ENCODE measurements around the gene RAG1. TPM values are rescaled to one million over a fixed set of nuclear protein-coding genes. Genes with fewer than 3 reads are reported as not detected.

RAG1 gene
- total and polyA plus RNA-seq, 2 donors from 2014 or later = 1.4 to 1.9 TPM

DNA sequence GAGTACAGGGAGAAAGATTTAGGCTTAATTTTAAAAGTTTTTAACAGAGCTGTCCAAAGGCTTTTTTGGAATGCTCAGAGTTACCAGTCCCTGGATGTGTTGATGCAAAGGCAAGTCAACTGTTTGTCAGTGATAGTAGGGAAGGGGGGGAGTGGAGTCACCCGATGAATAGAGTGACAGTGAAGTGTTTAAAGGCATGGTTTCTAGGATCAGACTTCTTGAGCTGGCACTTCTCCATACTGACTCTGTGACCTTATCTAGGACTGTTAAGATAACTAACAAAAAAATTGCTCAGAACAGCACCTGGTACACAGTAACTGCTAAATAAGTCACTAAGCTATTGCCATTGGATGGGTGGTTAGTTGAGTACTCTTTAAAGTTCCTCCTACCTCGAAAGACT lies 41.6 kb downstream of the RAG1 start:
- Histone ChIP-seq H3K27ac (ENCODE audit: low read depth in 2 of 2, low read length in 2 of 2) (no peak overlapping the region), H3K27me3 (ENCODE audit: control insufficient read depth, insufficient read depth, low read length) (no peaks in the 10 kb centered on the region), H3K36me3 (ENCODE audit: control insufficient read depth in 2 of 3, insufficient read depth in 3 of 3, low read length in 3 of 3) (no peaks in the 10 kb centered on the region), H3K4me3 (ENCODE audit: low read length in 3 of 3) (no peak overlapping the region), H3K4me1 (ENCODE audit: control insufficient read depth in 2 of 3, insufficient read depth in 2 of 3, low read depth in 1 of 3, low read length in 3 of 3) (no peaks in the 10 kb centered on the region), H3K9ac (ENCODE audit: low read length in 3 of 3) (no peak overlapping the region), H3K9me3 (ENCODE audit: control insufficient read depth in 2 of 3, insufficient read depth in 1 of 3, low read length in 3 of 3) (no peaks in the 10 kb centered on the region)
- FAIRE-seq = no peak
- intact Hi-C loops (cut with DNase I) = no loop called here
- TF ChIP-seq, protein P1, sequence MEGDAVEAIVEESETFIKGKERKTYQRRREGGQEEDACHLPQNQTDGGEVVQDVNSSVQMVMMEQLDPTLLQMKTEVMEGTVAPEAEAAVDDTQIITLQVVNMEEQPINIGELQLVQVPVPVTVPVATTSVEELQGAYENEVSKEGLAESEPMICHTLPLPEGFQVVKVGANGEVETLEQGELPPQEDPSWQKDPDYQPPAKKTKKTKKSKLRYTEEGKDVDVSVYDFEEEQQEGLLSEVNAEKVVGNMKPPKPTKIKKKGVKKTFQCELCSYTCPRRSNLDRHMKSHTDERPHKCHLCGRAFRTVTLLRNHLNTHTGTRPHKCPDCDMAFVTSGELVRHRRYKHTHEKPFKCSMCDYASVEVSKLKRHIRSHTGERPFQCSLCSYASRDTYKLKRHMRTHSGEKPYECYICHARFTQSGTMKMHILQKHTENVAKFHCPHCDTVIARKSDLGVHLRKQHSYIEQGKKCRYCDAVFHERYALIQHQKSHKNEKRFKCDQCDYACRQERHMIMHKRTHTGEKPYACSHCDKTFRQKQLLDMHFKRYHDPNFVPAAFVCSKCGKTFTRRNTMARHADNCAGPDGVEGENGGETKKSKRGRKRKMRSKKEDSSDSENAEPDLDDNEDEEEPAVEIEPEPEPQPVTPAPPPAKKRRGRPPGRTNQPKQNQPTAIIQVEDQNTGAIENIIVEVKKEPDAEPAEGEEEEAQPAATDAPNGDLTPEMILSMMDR (IDR thresholded peaks at IDR 0.05; ENCODE audit: borderline replicate concordance, extremely low read depth, insufficient read depth) = no peak
- no peak for DNase-seq

DNA sequence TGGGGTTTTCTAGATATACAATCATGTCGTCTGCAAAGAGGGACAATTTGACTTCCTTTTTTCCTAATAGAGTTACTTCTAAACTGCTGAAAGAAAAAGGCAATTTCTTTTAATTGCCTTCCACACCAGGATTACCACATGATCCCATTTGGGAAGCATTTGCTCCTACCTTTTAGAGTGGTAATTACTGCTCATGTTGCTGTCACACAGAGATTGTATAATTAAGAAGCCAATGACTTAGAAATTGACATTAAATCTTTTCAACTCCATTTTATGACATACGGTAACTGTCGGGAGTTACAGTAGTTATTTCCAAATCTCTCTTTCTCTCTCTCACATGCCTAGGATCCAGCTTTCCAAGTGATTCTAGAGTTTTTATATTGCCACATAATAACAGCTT lies 48.0 kb downstream of the RAG1 start:
- no peaks in the 10 kb centered on the region for H3K9me3 ChIP-seq (ENCODE audit: control insufficient read depth in 2 of 3, insufficient read depth in 1 of 3, low read length in 3 of 3)
- no peaks in the 10 kb centered on the region for H3K27me3 ChIP-seq (ENCODE audit: control insufficient read depth, insufficient read depth, low read length)
- H3K27ac ChIP-seq (ENCODE audit: low read depth in 2 of 2, low read length in 2 of 2) = no peak overlapping the region
- DNase-seq = no peak
- no peaks in the 10 kb centered on the region for H3K36me3 ChIP-seq (ENCODE audit: control insufficient read depth in 2 of 3, insufficient read depth in 3 of 3, low read length in 3 of 3)
- no peak for FAIRE-seq
- intact Hi-C loops (cut with DNase I) = no loop called here
- TF ChIP-seq, protein P1 (IDR thresholded peaks at IDR 0.05; ENCODE audit: borderline replicate concordance, extremely low read depth, insufficient read depth) = no peak
- H3K4me1 ChIP-seq (ENCODE audit: control insufficient read depth in 2 of 3, insufficient read depth in 2 of 3, low read depth in 1 of 3, low read length in 3 of 3) = peaks cover 0 to 4% (median 2%) of the 10 kb centered on the region in 3 donors
- no peak overlapping the region for H3K4me3 ChIP-seq (ENCODE audit: low read length in 3 of 3)
- H3K9ac ChIP-seq (ENCODE audit: low read length in 3 of 3) = no peak overlapping the region

DNA sequence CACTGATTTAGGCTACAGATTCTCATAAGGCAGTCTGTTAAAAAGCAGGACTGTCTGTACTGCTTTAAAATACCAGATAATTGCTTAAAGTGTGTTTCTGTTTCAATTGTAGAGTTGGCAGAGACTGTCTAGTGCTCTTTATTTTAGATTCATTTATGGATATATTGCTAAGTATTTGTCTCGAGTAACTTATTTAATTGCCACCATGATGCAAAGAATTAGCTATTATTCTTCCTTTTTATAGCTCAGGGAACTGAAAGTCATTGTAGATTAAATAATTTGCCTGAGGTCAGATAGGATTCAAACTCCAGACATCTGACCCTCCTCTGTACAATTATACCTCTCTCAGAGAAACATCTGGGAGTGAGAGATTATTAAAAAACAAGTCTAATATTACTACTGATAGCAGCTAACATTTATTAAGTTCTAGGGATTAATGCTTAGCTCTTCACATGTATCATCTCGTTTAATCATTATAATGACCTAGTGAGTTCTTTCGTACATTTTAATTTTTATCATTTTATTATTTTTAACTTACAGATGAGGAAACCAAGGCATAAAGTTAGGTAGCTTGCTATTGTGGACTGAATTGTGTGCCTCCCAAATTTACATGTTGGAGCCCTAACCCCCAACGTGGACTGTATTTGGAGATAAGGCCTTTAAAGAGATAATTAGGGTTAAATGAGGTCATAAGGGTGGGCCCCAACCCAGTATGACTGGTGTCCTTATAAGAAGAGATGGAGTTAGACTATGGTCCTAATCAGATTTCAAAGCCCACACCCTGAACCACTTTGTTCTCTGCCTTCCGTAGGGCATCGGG lies 49.9 kb downstream of the RAG1 start:
- no peaks in the 10 kb centered on the region for H3K9me3 ChIP-seq (ENCODE audit: control insufficient read depth in 2 of 3, insufficient read depth in 1 of 3, low read length in 3 of 3)
- intact Hi-C loops (cut with DNase I) = no loop called here

More for the DNA sequence above, 49.9 kb downstream of the RAG1 start:
- no peaks in the 10 kb centered on the region for H3K36me3 ChIP-seq (ENCODE audit: control insufficient read depth in 2 of 3, insufficient read depth in 3 of 3, low read length in 3 of 3)
- no peak for DNase-seq
- no peaks in the 10 kb centered on the region for H3K27me3 ChIP-seq (ENCODE audit: control insufficient read depth, insufficient read depth, low read length)
- H3K4me3 ChIP-seq (ENCODE audit: low read length in 3 of 3) = no peak overlapping the region
- H3K27ac ChIP-seq (ENCODE audit: low read depth in 2 of 2, low read length in 2 of 2) = no peak overlapping the region
- FAIRE-seq = no peak
- TF ChIP-seq, protein P1 (IDR thresholded peaks at IDR 0.05; ENCODE audit: borderline replicate concordance, extremely low read depth, insufficient read depth) = no peak
- H3K9ac ChIP-seq (ENCODE audit: low read length in 3 of 3) = no peak overlapping the region
- peaks cover 0 to 4% (median 2%) of the 10 kb centered on the region in 3 donors for H3K4me1 ChIP-seq (ENCODE audit: control insufficient read depth in 2 of 3, insufficient read depth in 2 of 3, low read depth in 1 of 3, low read length in 3 of 3)
